Measurements from ENCODE around the gene EVA1A. TPM values are rescaled to one million over a fixed set of nuclear protein-coding genes. Genes with fewer than 3 reads are reported as not detected.

Gene EVA1A
- total RNA-seq, 1 donor from 2014 or later = 82.8 TPM

- no peak for DNase-seq (ENCODE audit: low read depth)
Measured at GRCh38 chr2:75541430-75541829, 19.3 kb downstream of the EVA1A start.

GRCh38 chr2:75540994-75541393, 19.7 kb downstream of the EVA1A start:
- no peak for DNase-seq (ENCODE audit: low read depth)

GRCh38 chr2:75539955-75540716, 20.6 kb downstream of the EVA1A start:
- no peak for DNase-seq (ENCODE audit: low read depth)

- DNase-seq (ENCODE audit: low read depth) = no peak
Measured at GRCh38 chr2:75538521-75539490, 21.9 kb downstream of the EVA1A start.

GRCh38 chr2:75537658-75538057, 23.1 kb downstream of the EVA1A start:
- no peak for DNase-seq (ENCODE audit: low read depth)

- DNase-seq (ENCODE audit: low read depth) = no peak
Measured at GRCh38 chr2:75533135-75533534, 27.6 kb downstream of the EVA1A start.

- DNase-seq (ENCODE audit: low read depth) = no peak
Measured at GRCh38 chr2:75532488-75532887, 28.3 kb downstream of the EVA1A start.

GRCh38 chr2:75528221-75528977, 32.3 kb downstream of the EVA1A start:
- DNase-seq (ENCODE audit: low read depth) = peak; percentile 45

GRCh38 chr2:75527676-75528075, 33.1 kb downstream of the EVA1A start:
- DNase-seq (ENCODE audit: low read depth) = no peak

GRCh38 chr2:75526842-75527241, 33.9 kb downstream of the EVA1A start:
- DNase-seq (ENCODE audit: low read depth) = no peak

GRCh38 chr2:75525434-75526310, 35.1 kb downstream of the EVA1A start:
- peak; percentile 74 for DNase-seq (ENCODE audit: low read depth)

GRCh38 chr2:75524276-75524911, 36.3 kb downstream of the EVA1A start:
- no peak for DNase-seq (ENCODE audit: low read depth)

GRCh38 chr2:75523313-75524275, 37.1 kb downstream of the EVA1A start:
- peak; percentile 91 for DNase-seq (ENCODE audit: low read depth)

- DNase-seq (ENCODE audit: low read depth) = no peak
Measured at GRCh38 chr2:75522543-75523312, 38.0 kb downstream of the EVA1A start.

- no peak for DNase-seq (ENCODE audit: low read depth)
Measured at GRCh38 chr2:75521225-75521872, 39.4 kb downstream of the EVA1A start.

- DNase-seq (ENCODE audit: low read depth) = no peak
Measured at GRCh38 chr2:75519843-75520242, 40.9 kb downstream of the EVA1A start.

GRCh38 chr2:75518638-75519465, 41.9 kb downstream of the EVA1A start:
- DNase-seq (ENCODE audit: low read depth) = no peak

Measured in renal cortical epithelial cell (primary cell).